GM12878 (cell line): ENCODE results near the gene RPL18.

Source experiments
- EZH2 ChIP-seq: IDR thresholded peaks from 2 replicates; pipeline ENCODE4 v1.6.1; 2012; ENCODE audit warnings: low read depth, mild to moderate bottlenecking, control low read depth, inconsistent platforms, low read length, borderline replicate concordance; ENCODE audit not compliant: control insufficient read depth
- JUND ChIP-seq: IDR thresholded peaks from 2 replicates; pipeline ENCODE4 v1.6.1; 2012; ENCODE audit warnings: low read depth, mild to moderate bottlenecking, low read length, improper control_type of control experiment, moderate library complexity
- POLR2AphosphoS5 ChIP-seq: IDR thresholded peaks from 2 replicates; pipeline ENCODE4 v1.6.1; 2011; ENCODE audit warnings: mild to moderate bottlenecking, low read length, inconsistent platforms
- RAD21 ChIP-seq: IDR thresholded peaks from 2 replicates; pipeline ENCODE4 v1.6.1; 2011; ENCODE audit warnings: mild to moderate bottlenecking, low read depth, low read length, moderate library complexity; ENCODE audit not compliant: insufficient read depth
- RUNX3 ChIP-seq: IDR thresholded peaks from 2 replicates; pipeline ENCODE4 v1.6.1; 2012; ENCODE audit warnings: low read length, inconsistent platforms
- TAF1 ChIP-seq: IDR thresholded peaks from 2 replicates; pipeline ENCODE4 v1.6.1; 2011; ENCODE audit warnings: mild to moderate bottlenecking, low read depth, low read length, borderline replicate concordance
- TF ChIP-seq, protein P1 (sequence below): IDR thresholded peaks from 2 replicates; pipeline ENCODE4 v1.6.1; 2012; ENCODE audit warnings: low read depth, low read length, improper control_type of control experiment

DNA sequence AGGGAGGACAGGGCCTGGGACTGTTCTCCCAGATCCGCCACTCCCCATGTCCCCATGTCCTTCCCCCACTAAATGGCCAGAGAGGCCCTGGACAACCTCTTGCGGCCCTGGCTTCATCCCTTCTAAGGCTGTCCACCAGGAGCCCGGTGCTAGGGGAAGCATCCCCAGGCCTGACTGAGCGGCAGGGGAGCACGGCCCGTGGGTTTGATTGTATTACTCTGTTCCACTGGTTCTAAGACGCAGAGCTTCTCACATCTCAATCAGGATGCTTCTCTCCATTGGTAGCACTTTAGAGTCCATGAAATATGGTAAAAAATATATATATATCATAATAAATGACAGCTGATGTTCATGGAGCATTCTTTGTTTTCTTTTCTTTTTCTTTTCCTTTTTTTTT is 11.6 kb downstream of the RPL18 start:
- TF ChIP-seq, protein P1, sequence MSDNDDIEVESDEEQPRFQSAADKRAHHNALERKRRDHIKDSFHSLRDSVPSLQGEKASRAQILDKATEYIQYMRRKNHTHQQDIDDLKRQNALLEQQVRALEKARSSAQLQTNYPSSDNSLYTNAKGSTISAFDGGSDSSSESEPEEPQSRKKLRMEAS, result no peak
- TF ChIP-seq EZH2, result no peak
- TF ChIP-seq RAD21, result no peak
- no peak for TF ChIP-seq RUNX3
- no peak for TF ChIP-seq POLR2AphosphoS5
- TF ChIP-seq JUND, result no peak
- TF ChIP-seq TAF1, result no peak
